PC-9 (cell line): ENCODE results near the gene VENTX. TPM values are rescaled to one million over a fixed set of nuclear protein-coding genes. Genes with fewer than 3 reads are reported as not detected.

ENCODE experiments used
- BruUV-seq: library from RNA; stranded (reverse); fragments of 400-500 nt; replicated peaks from 2 replicates; lab custom pipeline; 2021; lab: Mats Ljungman, UMichigan
- CTCF ChIA-PET: fragments of 300-600 bp; sonication (Branson Sonifier 250); formaldehyde crosslinking; loops from one replicate; lab custom pipeline; 2022; ENCODE audit warnings: antibody characterized with exemption; lab: Charles Lee
- POLR2A ChIA-PET: fragments of 300-600 bp; sonication (Branson Sonifier 250); formaldehyde crosslinking; loops from one replicate; lab custom pipeline; 2022; ENCODE audit warnings: antibody characterized with exemption; ENCODE audit not compliant: unreplicated experiment; lab: Charles Lee
- DNase-seq, 2 experiments: peaks; one replicate each; pipeline versions ENCODE4 v3.0.0 to v3.0.0-alpha.2; 2015 to 2022; ENCODE audit warnings: mixed read lengths in 1 of 2
- H2AFZ ChIP-seq: fragments of 200-600 bp; sonication (generic); 2 replicates; pipeline ENCODE4 v1.8.1; 2017; ENCODE audit warnings: antibody characterized with exemption
- H3F3A ChIP-seq: fragments of 200-600 bp; sonication (generic); 2 replicates; pipeline ENCODE4 v1.8.1; 2017; ENCODE audit warnings: antibody characterized with exemption, mild to moderate bottlenecking, low read depth; ENCODE audit not compliant: insufficient read depth
- H3K27ac ChIP-seq: fragments of 200-600 bp; sonication (generic); 2 replicates; pipeline ENCODE4 v1.6.1; 2016; ENCODE audit warnings: mixed run types
- H3K27me3 ChIP-seq: fragments of 200-600 bp; sonication (generic); 2 replicates; pipeline ENCODE4 v1.6.1; 2016; ENCODE audit warnings: low read depth, mixed run types; ENCODE audit not compliant: insufficient read depth
- H3K36me3 ChIP-seq: fragments of 200-600 bp; sonication (generic); 2 replicates; pipeline ENCODE4 v1.6.1; 2016; ENCODE audit warnings: low read depth, mixed run types
- H3K4me1 ChIP-seq: fragments of 200-600 bp; sonication (generic); replicated peaks from 2 replicates; pipeline ENCODE4 v1.6.1; 2016; ENCODE audit warnings: mixed run types; ENCODE audit not compliant: insufficient read depth
- H3K4me2 ChIP-seq: fragments of 200-600 bp; sonication (generic); 2 replicates; pipeline ENCODE4 v1.6.1; 2017; ENCODE audit warnings: mixed run types
- H3K4me3 ChIP-seq: fragments of 200-600 bp; sonication (generic); 2 replicates; pipeline ENCODE4 v1.6.1; 2016; ENCODE audit warnings: mixed run types
- H3K79me2 ChIP-seq: fragments of 200-600 bp; sonication (generic); 2 replicates; pipeline ENCODE4 v1.6.1; 2017; ENCODE audit warnings: low read depth, mixed run types
- H3K9me2 ChIP-seq: fragments of 200-600 bp; sonication (generic); 2 replicates; pipeline ENCODE4 v1.8.1; 2017; ENCODE audit warnings: mild to moderate bottlenecking; ENCODE audit not compliant: insufficient read depth
- H3K9me3 ChIP-seq: fragments of 200-600 bp; sonication (generic); 2 replicates; pipeline ENCODE4 v1.8.1; 2016; ENCODE audit warnings: low read depth; ENCODE audit not compliant: insufficient read depth
- H4K20me1 ChIP-seq: fragments of 200-600 bp; sonication (generic); 2 replicates; pipeline ENCODE4 v1.8.1; 2017; ENCODE audit not compliant: insufficient read depth
- EZH2 ChIP-seq: fragments of 200-600 bp; sonication (generic); IDR thresholded peaks from 2 replicates; pipeline ENCODE4 v1.8.0; 2017; ENCODE audit warnings: antibody characterized with exemption, low read depth
- intact Hi-C: fragments of 100-400 bp; cut with micrococcal nuclease; formaldehyde crosslinking; loops from one replicate; pipeline ENCODE4 v1.10.0; 2022; ENCODE audit not compliant: unreplicated experiment
- total RNA-seq: library from RNA; stranded (reverse); gene quantifications from 2 replicates; pipeline ENCODE4 v1.2.3, GENCODE V29; 2021
- TF ChIP-seq, protein P1 (sequence below): fragments of 200-600 bp; sonication (generic); conservative IDR thresholded peaks from 2 replicates; pipeline ENCODE4 v1.6.1; 2017; ENCODE audit warnings: mixed run types, antibody characterized with exemption, mild to moderate bottlenecking, moderate library complexity

The VENTX gene
- total RNA-seq, 1 experiment from 2014 or later, result not detected

DNA sequence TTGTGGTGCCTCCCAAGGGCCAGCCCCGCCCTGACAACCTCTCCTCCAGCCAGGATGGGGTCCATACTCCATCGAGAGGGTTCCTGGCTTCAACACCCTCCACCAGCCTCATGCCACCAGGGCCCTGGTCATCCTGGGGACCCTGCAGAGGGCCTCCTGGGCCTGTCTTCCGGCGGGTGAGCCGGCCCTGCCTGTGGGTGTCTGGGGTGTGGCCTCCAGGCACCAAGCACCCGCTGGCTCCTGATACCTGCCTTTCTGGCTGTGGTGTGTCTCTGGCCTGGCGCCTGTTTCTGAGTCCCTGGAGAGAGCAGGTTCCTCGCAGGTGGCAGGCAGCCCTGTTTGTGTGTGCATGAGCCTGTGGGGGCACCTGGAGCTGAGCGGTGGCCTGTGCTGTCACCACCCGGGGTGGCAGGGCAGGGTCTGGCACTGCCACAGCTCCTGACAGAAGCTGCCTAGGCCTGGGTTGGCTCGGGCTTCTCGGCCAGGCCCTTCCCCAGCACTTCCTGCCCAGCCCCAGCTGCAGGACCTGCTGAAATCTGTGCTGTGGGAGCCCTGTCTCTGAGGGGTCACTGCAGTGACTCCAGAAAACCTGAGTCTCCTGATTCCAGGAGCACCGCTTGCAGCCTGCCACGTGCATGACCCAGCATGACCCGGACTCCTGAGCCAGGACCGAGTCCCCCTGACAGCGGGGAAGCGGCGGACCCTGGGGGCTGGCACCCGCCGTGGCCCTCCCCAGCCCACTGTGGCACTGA lies 20.6 kb downstream of the VENTX start:
- Histone ChIP-seq H3K27ac (peak overlapping the region; percentile 71), H3K79me2 (no peaks in the 10 kb centered on the region), H3K36me3 (no peaks in the 10 kb centered on the region), H3F3A (peaks cover 9% of the 10 kb centered on the region; the same call in 1 of the 2 replicates), H3K4me3 (no peak overlapping the region), H4K20me1 (no peaks in the 10 kb centered on the region), H3K4me1 (peaks cover 26% of the 10 kb centered on the region), H3K4me2 (peak overlapping the region; percentile 65), H2AFZ (no peak overlapping the region), H3K9me2 (no peaks in the 10 kb centered on the region), H3K9me3 (no peaks in the 10 kb centered on the region), H3K27me3 (no peaks in the 10 kb centered on the region)
- intact Hi-C loops, result no loop called here
- CTCF ChIA-PET, result interaction anchor here (1.4 kb wide), 1 partner anchor 35 kb away, joined by 3 read pairs; no protein-coding TSS in a partner anchor
- TF ChIP-seq, protein P1, sequence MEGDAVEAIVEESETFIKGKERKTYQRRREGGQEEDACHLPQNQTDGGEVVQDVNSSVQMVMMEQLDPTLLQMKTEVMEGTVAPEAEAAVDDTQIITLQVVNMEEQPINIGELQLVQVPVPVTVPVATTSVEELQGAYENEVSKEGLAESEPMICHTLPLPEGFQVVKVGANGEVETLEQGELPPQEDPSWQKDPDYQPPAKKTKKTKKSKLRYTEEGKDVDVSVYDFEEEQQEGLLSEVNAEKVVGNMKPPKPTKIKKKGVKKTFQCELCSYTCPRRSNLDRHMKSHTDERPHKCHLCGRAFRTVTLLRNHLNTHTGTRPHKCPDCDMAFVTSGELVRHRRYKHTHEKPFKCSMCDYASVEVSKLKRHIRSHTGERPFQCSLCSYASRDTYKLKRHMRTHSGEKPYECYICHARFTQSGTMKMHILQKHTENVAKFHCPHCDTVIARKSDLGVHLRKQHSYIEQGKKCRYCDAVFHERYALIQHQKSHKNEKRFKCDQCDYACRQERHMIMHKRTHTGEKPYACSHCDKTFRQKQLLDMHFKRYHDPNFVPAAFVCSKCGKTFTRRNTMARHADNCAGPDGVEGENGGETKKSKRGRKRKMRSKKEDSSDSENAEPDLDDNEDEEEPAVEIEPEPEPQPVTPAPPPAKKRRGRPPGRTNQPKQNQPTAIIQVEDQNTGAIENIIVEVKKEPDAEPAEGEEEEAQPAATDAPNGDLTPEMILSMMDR, result no peak
- no peak for TF ChIP-seq EZH2
- POLR2A ChIA-PET, result no interaction called here
- DNase-seq, result peak; percentile 54 to 61
- BruUV-seq, result TSS peak; percentile 45

DNA sequence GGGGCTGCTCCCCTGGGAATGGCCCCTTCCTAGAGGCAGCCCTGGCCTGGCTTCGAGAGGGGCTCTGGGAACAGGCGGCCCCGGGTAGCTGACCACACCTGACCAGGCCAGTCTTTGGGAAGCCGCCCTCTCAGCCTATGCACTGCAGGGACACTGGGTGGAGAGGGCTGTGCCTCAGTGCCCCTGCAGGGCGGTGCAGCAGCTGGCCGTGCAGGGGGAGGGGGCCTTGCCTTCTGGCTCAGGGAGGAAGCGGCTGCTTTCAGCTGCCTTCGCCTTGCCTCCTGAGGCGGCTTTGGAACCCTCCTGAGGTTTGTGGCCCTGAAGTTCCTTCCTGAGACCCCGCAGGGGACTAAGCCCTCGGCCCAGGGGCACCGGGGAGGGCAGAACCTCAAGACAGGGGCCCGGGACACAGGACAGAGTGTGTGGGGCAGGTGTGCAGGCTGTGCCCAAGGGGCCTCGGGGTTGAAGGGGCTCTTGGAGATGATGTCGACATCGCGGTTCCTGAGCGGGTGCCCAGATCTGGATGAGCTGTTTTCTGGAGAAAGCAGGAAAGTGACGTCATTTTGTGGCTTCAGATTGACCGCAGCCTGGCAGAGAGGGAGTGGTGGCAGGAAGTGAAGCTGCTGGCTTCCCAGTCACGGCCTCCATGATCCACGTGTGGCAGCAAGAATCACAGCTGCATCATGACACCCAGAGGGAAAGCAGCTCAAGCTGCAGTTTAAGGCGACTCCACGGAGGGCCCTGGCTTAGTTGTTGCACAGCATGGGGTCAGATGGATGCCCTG lies 21.4 kb downstream of the VENTX start:
- no peaks in the 10 kb centered on the region for H3K36me3 ChIP-seq
- peak overlapping the region; percentile 65 for H3K4me2 ChIP-seq
- TF ChIP-seq, protein P1, result no peak
- TF ChIP-seq EZH2, result no peak
- no peaks in the 10 kb centered on the region for H3K9me3 ChIP-seq
- intact Hi-C loops, result loop anchor here (1.0 kb wide), 1 partner anchor 19 kb away; no protein-coding TSS in a partner anchor
- no peaks in the 10 kb centered on the region for H4K20me1 ChIP-seq
- no peak overlapping the region for H3K4me3 ChIP-seq
- peak overlapping the region; percentile 71 for H3K27ac ChIP-seq
- DNase-seq, result peak; percentile 80 to 88
- no TSS peak for BruUV-seq
- ChIA-PET POLR2A (interaction anchor here (0.6 to 1.0 kb wide), 3 partner anchors 9 to 20 kb away, joined by 3 to 10 read pairs (median 3); no protein-coding TSS in a partner anchor), CTCF (no interaction called here)
- no peaks in the 10 kb centered on the region for H3K9me2 ChIP-seq
- peaks cover 26% of the 10 kb centered on the region for H3K4me1 ChIP-seq
- H3K79me2 ChIP-seq, result no peaks in the 10 kb centered on the region
- H3K27me3 ChIP-seq, result no peaks in the 10 kb centered on the region
- peaks cover 9% of the 10 kb centered on the region; the same call in 1 of the 2 replicates for H3F3A ChIP-seq
- H2AFZ ChIP-seq, result no peak overlapping the region

DNA sequence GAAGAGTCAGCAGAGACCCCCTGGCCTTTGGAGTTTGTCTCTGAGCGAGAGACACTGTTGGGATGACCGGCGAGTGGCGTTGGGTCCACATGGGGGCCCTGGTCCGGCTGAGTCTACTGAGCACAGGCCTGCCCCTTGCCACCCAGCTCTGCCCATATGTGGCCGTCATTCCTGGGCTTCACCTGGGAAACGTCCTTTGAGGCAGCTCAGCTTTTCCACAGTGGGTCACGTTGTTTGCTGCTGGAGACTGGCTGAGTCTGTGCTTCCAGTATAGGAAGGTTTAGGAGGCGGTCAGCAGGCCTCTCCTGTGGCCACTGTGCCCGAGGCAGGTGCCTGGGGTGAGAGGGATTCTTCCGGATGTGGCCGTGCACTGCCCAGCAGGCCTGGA lies 21.9 kb downstream of the VENTX start:
- CTCF ChIA-PET, result no interaction called here
- Histone ChIP-seq H3K9me2 (no peaks in the 10 kb centered on the region), H3K9me3 (no peaks in the 10 kb centered on the region), H3K27me3 (no peaks in the 10 kb centered on the region), H2AFZ (no peak overlapping the region), H3K36me3 (no peaks in the 10 kb centered on the region), H3K4me1 (peaks cover 32% of the 10 kb centered on the region), H4K20me1 (no peaks in the 10 kb centered on the region), H3K79me2 (no peaks in the 10 kb centered on the region), H3K4me3 (no peak overlapping the region), H3K4me2 (peak overlapping the region; percentile 51), H3F3A (peaks cover 9% of the 10 kb centered on the region; the same call in 1 of the 2 replicates), H3K27ac (0 out of 2 replicates have a peak overlapping the region, but pooled peaks have one; percentile 32)
- POLR2A ChIA-PET, result interaction anchor here (0.6 to 1.0 kb wide), 3 partner anchors 8 to 19 kb away, joined by 3 to 10 read pairs (median 3); no protein-coding TSS in a partner anchor
- intact Hi-C loops, result loop anchor here (1.0 kb wide), 1 partner anchor 19 kb away; no protein-coding TSS in a partner anchor
- no peak for DNase-seq
- no TSS peak for BruUV-seq
- no peak for TF ChIP-seq EZH2
- TF ChIP-seq, protein P1, result no peak
